GM12874 (cell line): Measurements from ENCODE around the gene ABCB9.

Experiments
- TF ChIP-seq, protein P1 (sequence below): IDR thresholded peaks from 2 replicates; pipeline ENCODE4 v1.5.1; 2011; ENCODE audit warnings: low read depth, mild to moderate bottlenecking, control low read depth, low read length, moderate library complexity; ENCODE audit not compliant: insufficient read depth

The ABCB9 gene

DNA sequence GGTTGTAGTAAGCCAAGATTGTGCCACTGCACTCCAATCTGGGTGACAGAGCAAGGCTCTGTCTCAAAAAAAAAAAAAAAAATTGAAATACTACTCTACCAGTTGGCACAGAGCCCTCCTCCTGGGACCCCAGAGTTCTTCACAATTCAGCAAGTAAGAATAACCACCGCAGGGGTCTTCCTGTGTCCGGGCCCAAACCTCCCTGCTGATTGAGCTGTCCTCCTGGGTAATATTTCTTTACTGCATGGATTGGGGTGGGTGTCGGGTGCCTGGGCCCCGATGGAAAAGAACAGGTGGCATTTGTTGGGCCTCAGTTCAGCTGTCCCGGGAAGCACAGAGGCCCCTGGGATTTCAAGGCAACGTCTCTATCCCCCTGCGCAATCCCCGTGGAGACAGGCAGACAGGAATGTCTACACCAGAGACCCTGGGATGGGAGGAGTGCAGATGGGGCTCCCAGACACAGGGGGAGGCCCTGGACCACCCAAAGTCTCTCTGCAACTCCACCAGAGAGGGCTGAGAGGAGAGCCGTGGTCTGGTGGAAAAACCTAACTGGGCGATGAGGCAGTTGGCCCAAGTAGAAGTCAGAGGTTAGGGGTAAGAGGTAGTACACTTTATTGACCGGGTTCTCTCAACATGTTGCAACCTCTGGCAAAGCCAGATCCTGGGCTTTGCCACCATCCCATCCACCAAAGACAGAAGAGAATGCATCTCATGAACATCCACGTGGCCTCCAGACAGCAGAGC, 37.7 kb downstream of the ABCB9 start:
- TF ChIP-seq, protein P1, sequence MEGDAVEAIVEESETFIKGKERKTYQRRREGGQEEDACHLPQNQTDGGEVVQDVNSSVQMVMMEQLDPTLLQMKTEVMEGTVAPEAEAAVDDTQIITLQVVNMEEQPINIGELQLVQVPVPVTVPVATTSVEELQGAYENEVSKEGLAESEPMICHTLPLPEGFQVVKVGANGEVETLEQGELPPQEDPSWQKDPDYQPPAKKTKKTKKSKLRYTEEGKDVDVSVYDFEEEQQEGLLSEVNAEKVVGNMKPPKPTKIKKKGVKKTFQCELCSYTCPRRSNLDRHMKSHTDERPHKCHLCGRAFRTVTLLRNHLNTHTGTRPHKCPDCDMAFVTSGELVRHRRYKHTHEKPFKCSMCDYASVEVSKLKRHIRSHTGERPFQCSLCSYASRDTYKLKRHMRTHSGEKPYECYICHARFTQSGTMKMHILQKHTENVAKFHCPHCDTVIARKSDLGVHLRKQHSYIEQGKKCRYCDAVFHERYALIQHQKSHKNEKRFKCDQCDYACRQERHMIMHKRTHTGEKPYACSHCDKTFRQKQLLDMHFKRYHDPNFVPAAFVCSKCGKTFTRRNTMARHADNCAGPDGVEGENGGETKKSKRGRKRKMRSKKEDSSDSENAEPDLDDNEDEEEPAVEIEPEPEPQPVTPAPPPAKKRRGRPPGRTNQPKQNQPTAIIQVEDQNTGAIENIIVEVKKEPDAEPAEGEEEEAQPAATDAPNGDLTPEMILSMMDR: no peak

DNA sequence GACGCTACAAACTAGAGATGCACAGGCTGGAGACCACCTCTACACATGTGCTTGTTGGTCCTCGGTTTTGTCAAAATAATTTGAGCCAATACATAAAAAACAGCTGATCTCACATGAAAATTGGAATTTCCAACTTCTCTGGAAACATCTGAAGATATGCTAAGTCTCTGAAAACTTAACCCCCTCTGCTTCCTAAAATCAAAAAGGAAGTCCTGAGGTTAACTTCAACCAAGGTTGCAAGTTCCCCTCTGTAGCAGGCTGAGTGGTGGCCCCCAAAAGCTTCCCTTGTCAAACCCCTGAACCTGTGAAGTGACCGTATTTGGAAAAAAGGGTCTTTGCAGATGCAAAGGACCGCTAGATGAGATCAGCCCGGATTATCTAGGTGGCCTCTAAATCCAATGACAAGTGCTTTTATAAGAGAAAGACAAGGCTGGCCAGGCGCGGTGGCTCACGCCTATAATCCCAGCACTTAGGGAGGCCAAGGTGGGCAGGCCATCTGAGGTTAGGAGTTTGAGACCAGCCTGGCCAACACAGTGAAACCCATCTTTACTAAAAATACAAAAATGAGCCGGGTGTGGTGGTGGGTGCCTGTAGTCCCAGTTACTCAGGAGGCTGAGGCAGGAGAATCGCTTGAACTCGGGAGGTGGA, 38.4 kb downstream of the ABCB9 start:
- TF ChIP-seq, protein P1: no peak

DNA sequence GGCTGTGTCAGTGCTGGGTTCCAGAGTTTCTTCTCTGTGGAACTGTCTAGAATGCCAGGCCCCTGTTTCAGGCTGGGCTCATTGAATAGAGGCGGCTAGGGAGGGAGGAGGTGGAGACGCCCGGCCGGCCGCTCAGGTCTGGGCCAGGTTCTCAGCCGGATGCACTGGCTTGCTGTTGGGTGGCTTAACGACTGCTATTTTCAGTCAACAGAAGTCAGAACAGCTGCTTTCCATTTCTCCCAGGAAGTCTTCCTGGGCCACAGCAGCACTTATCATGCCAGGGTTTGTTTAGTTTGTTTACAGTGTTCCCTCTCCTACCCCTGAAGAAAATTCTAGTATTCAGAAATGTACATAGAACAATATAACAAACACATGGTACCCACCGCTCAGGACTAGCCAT, 44.3 kb downstream of the ABCB9 start:
- TF ChIP-seq, protein P1: no peak

DNA sequence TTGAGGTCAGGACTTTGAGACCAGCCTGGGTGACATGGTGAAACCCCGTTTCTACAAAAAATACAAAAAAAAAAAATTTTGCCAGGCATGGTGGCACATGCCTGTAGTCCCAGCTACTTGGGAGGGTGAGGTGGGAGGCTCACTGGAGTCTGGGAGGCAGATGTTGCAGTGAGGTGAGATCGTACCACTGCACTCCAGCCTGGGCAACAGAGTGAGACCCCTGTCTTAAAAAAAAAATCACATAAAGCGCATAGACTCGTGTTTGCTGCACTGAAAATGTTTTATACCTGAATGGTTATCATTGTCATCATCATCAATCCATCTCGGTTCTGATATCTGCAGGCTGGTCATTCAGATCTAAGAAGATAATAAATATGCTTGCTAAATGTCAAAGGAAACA, 45.6 kb downstream of the ABCB9 start:
- TF ChIP-seq, protein P1: no peak

DNA sequence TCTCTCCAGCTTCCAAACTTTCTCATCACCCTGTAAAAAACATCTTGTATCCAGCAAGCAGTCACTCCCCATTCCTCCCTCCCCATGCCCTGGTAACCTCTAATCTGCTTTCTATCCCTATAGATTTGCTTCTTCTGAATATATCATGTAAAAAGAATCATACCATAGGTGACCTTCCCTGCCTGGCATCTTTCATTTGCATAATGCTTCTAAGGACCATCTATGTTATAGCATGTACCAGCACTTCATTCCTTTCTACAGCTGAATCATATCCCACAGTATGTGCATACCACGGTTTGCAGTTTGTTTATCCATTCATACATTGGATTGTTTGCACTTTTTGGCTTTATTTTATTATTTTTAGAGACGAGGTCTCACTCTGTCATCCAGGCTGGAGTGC, 47.4 kb downstream of the ABCB9 start:
- TF ChIP-seq, protein P1: no peak

DNA sequence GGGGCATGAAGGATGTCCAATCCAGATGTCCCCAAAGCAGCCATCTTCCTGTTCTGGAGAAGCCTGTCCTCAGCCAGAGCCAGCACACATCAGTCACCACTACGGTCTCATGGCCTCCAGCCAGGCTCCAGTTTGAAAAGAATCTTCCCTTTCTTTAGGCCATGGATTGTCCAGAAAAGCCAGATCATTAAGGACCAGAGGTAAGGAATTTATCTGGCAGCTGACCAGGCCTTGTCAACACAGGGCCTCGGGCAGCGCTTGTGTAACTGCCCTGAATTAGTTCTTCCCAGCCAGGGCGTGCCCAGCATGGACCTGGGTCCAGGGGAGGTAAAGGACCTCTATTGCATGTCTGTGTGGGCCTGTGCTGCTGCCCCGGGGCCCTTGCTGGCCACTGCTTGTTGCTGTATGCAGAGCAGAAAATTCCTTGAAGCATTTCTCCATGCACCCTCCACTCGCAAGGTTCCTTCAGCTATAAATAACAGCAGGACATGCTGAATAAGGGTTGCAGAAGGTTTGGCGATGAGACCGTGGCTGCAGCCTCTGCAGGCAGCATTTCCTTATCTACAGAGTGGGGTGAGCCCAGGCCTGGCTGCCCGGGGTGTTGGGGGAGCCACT, 48.6 kb downstream of the ABCB9 start:
- TF ChIP-seq, protein P1: no peak

DNA sequence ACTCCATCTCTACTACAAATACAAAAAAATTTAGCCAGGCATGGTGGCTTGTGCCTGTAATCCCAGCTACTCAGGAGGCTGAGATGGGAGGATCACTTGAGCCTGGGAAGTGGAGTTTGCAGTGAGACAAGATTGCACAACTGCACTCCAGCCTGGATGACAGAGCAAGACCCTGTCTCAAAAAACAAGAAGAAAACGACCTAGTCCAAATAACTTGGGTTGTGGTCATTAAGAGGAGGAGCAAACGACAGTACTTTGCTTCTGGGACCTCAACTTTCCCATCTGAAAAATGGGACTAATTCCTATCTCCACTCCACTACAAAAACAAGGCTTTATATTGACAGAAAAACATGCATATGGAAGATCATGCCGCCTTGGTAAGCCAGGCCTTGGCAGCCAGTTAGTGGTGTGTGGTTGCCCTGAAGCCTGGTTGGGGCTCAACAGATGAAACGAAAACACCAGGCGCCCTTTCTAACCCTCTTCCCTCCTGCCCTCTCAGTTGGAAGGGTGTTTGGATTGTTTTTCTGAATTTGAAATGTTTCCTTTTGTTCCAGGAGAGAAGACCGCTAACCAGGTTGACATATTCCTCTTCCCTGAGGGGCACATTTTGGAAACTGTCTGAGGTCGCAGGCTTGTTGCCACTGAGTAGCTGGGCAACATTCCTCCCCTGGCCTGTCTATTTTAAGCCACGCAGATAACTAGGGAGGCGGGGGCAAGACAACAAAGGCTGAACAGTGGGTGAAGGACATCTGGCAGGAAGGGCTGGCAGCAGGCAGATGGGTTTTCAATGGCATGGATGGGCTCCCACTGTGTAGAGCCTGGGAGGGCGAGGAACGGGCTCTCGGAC, 56.6 kb downstream of the ABCB9 start:
- TF ChIP-seq, protein P1: no peak
